EL (cell line): ENCODE results near the gene TRANK1.
"Not testable (repeated sequence)": the region's sequence is repeated elsewhere in the genome, so short reads cannot be mapped to it uniquely, and the experiment has no call there.

Source experiments
- DNase-seq: peaks from one replicate; pipeline ENCODE4 v3.0.0-alpha.2; 2016

Gene TRANK1

GRCh38 chr3:36918050-36918449 lies 26.8 kb downstream of the TRANK1 start:
- DNase-seq = no peak

GRCh38 chr3:36911990-36912804 lies 32.7 kb downstream of the TRANK1 start:
- DNase-seq = peak; percentile 40

GRCh38 chr3:36909666-36910065 lies 35.2 kb downstream of the TRANK1 start:
- DNase-seq = no peak

GRCh38 chr3:36909181-36909580 lies 35.7 kb downstream of the TRANK1 start:
- no peak for DNase-seq

GRCh38 chr3:36908647-36909180 lies 36.1 kb downstream of the TRANK1 start:
- DNase-seq = no peak

GRCh38 chr3:36907911-36908646 lies 36.8 kb downstream of the TRANK1 start:
- peak; percentile 60 for DNase-seq

- DNase-seq = no peak
These were observed 38.2 kb downstream of the TRANK1 start for GRCh38 chr3:36906504-36907149.

GRCh38 chr3:36905545-36905944 lies 39.3 kb downstream of the TRANK1 start:
- no peak for DNase-seq

- peak; percentile 24 for DNase-seq
These were observed 40.2 kb downstream of the TRANK1 start for GRCh38 chr3:36904641-36905040.

GRCh38 chr3:36904065-36904464 lies 40.8 kb downstream of the TRANK1 start:
- not testable (repeated sequence) for DNase-seq

- DNase-seq = no peak
These were observed 41.6 kb downstream of the TRANK1 start for GRCh38 chr3:36903119-36903882.

GRCh38 chr3:36901588-36901987 lies 43.3 kb downstream of the TRANK1 start:
- DNase-seq = no peak

- no peak for DNase-seq
These were observed 44.1 kb downstream of the TRANK1 start for GRCh38 chr3:36900474-36901443.

GRCh38 chr3:36895496-36896409 lies 49.1 kb downstream of the TRANK1 start:
- DNase-seq = no peak

GRCh38 chr3:36894914-36895313 lies 49.9 kb downstream of the TRANK1 start:
- DNase-seq = no peak

GRCh38 chr3:36893826-36894225 lies 51.0 kb downstream of the TRANK1 start:
- no peak for DNase-seq

- peak; percentile 66 for DNase-seq
These were observed 51.7 kb downstream of the TRANK1 start for GRCh38 chr3:36893137-36893557.

GRCh38 chr3:36892457-36893136 lies 52.3 kb downstream of the TRANK1 start:
- no peak for DNase-seq

GRCh38 chr3:36891701-36892160 lies 53.1 kb downstream of the TRANK1 start:
- DNase-seq = no peak
